HG02623 (cell line): Measurements from ENCODE around the gene HOXD13.
A peak's percentile ranks its signal among the peaks of the same experiment; 100 is the strongest.

Experiments
- ATAC-seq: cut with Tn5 transposase; IDR thresholded peaks from one replicate; pipeline ENCODE4 v1.9.1; 2021; ENCODE audit warnings: moderate library complexity; ENCODE audit not compliant: unreplicated experiment

Gene HOXD13

DNA sequence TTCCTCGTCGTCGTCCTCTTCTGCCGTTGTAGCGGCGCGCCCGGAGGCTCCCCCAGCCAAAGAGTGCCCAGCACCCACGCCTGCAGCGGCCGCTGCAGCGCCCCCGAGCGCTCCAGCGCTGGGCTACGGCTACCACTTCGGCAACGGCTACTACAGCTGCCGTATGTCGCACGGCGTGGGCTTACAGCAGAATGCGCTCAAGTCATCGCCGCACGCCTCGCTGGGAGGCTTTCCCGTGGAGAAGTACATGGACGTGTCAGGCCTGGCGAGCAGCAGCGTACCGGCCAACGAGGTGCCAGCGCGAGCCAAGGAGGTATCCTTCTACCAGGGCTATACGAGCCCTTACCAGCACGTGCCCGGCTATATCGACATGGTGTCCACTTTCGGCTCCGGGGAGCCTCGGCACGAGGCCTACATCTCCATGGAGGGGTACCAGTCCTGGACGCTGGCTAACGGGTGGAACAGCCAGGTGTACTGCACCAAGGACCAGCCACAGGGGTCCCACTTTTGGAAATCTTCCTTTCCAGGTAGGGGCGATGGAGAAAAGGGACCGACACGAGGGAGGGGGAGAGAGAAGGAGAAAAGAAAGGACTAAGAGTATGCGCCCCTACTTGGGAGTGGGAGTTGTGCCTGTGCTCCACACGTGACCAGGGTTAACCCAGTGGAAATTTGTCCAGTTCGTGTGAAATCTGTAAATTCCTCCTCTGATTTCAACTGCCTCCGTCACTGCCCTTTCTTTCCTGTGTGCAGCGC is 800 bp downstream of the HOXD13 start:
- no peak for ATAC-seq

GRCh38 chr2:176093898-176094249 is 1.4 kb downstream of the HOXD13 start:
- no peak for ATAC-seq

DNA sequence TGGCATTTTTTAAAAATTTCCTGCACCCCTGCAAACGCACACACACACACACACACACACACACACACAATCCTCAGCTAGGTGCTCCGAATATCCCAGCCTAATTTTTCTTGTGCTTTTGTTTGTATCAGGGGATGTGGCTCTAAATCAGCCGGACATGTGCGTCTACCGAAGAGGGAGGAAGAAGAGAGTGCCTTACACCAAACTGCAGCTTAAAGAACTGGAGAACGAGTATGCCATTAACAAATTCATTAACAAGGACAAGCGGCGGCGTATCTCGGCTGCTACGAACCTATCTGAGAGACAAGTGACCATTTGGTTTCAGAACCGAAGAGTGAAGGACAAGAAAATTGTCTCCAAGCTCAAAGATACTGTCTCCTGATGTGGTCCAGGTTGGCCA is 1.8 kb downstream of the HOXD13 start:
- no peak for ATAC-seq

- no peak for ATAC-seq
Measured at GRCh38 chr2:176095421-176095820, 2.9 kb downstream of the HOXD13 start.

- no peak for ATAC-seq
Measured at GRCh38 chr2:176096243-176096985, 3.9 kb downstream of the HOXD13 start.

GRCh38 chr2:176096986-176097819 is 4.7 kb downstream of the HOXD13 start:
- ATAC-seq: peak; percentile 79

DNA sequence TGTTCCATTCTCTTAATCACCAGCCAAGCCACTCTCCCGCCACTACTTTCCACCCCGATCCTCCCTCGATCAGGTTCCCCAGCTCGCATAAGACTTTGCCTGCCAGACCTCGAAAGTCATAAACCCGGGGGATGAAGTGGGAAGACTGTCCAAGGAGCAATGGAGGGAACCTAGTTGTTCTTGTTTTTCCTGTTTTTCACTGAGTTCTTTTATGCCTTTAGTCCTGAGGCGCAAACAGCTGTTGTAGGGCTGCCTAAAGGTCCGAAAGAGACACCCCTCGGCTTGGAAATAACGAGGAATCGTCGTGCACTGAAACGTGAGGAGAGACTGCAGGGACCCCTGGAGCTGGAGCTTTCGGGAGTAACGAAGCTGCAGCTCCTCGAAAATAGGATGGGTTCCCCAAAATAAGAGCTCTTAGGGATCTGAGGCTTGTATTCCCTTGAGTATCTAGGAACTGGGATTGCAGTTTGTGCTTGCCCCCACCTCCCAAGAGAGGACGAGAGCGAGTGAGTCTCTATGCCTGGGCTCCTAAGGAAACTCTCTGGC is 5.4 kb downstream of the HOXD13 start:
- ATAC-seq: no peak

GRCh38 chr2:176098366-176099158 is 6.0 kb downstream of the HOXD13 start:
- ATAC-seq: no peak

GRCh38 chr2:176099159-176099727 is 6.7 kb downstream of the HOXD13 start:
- ATAC-seq: no peak

GRCh38 chr2:176099728-176100546 is 7.4 kb downstream of the HOXD13 start, which contains the start of gene HOXD12:
Gene HOXD12 (plus strand): TSS chr2:176099795. CDS start chr2:176099802, 7 bp downstream.
- no peak for ATAC-seq

DNA sequence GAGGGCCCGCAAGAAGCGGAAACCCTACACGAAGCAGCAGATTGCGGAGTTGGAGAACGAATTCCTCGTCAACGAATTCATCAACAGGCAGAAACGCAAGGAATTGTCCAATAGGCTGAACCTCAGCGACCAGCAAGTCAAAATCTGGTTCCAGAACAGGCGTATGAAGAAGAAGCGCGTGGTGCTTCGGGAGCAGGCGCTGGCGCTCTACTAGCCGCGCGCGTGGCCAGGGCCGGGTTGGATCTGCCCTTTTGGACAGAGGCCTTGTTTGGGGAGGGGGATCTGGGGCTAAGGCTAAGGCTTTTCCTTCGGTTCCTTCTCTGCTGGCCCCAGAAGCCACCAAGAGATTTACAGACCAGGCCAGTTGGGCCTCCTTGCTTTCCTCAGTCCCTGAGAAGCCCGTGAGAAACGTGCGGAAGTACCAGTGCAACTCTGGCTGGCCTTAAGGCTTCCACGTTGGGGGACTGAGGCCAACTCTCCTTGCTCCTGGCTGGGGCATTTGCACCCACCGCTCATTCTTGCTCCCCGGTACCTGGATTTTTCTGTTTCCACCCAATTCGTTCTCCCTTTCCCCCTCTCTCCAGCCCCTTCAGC is 8.1 kb downstream of the HOXD13 start:
- ATAC-seq: no peak

- ATAC-seq: no peak
Measured at GRCh38 chr2:176101216-176101830, 8.8 kb downstream of the HOXD13 start.

- no peak for ATAC-seq
Measured at GRCh38 chr2:176101842-176102241, 9.3 kb downstream of the HOXD13 start.

DNA sequence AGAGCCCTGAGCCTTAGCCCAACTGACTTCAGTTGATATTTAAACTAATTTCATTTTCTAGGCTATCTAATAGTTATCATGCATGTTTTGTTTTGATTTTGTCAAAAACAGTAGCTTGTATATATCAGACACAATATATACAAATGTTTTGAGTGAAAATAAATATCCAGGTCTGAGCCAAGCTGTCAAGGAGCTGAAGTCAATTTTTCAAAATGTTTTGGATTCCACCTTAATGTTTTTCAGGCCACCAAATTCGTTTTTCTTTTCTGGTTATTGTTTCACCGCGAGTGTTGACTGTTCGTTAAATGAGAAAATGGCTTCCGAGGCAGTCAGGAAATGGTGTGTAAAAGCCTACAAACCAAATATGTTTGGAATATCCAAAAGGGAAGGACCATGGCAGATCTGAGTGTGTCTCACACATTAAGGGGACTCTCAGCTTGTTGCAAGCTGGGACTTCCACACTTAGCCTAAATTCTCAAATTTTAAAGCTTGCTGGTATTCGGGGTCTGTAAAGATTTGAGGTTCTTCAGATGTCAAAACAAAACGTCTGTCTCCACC is 9.9 kb downstream of the HOXD13 start:
- no peak for ATAC-seq

DNA sequence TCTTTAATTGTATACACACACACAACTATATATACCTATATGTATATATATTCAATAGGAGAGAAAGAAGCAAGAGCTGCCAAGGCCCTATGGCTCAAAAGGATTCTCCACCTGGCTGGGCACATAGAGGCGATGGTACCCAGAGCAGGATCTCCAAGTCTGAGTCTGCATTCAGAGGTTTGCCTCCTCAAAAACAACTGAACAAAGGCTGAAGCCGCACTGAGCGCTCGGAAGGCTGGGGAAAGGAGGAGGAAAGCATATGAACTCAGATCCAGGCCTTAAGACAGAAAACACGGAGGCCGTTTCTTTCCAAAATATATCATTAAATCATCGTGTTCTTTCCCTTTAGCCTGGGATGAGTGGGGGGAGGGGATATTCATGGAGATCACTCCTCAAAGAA is 10.7 kb downstream of the HOXD13 start:
- no peak for ATAC-seq

GRCh38 chr2:176103742-176104315 is 11.3 kb downstream of the HOXD13 start:
- no peak for ATAC-seq

DNA sequence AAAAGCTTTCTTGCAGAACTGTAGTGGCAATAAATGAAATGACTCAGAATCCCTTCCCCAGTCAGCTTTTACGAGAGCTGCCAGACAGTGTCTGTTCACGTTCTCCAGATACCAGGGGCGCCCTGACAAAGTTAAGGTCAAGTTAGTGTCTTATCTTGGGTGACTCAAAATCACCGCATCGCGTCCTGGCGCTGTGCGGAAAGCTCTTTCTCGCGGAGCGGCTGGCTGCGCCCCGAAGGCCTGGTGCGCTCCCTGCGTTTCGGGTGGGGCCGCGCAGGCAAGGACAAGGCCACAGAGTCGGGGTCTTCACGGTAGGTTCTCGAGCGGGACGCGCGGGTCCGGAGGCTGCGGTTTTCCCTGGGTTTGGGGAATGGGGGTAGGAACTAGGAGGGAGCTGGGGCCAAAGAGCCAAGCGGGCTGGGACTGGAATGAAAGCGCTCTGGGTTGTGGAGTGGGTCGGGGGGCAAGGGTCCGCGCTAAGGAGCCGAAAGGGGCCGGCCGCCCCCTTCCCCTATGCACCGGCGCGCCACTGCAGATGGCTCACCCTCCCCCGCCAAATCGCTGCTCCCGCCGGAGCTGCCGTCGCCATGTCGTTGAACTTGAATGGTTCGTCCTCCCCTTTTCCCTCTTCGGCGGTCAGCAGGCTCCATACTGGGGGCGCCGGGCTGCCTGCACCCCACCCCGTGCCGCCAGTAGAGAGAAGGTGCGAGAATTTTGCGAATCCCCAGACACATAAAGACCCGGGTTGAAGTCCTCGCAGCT is 12.0 kb downstream of the HOXD13 start:
- ATAC-seq: no peak
